HepG2 (cell line): ENCODE results near the gene PPP1R12B. TPM values are rescaled to one million over a fixed set of nuclear protein-coding genes. Genes with fewer than 3 reads are reported as not detected.

Experiments
- GATAD2A ChIP-seq: IDR thresholded peaks from 2 replicates; pipeline ENCODE4 v1.6.1; 2016
- SALL1 ChIP-seq: sonication (generic); formaldehyde crosslinking; IDR thresholded peaks from 2 replicates; pipeline ENCODE4 v1.8.0; 2022; ENCODE audit warnings: mild to moderate bottlenecking, missing genetic modification reagents
- SKI ChIP-seq: fragments of 450-650 bp; IDR thresholded peaks from one replicate; pipeline ENCODE4 v1.6.1; 2018; ENCODE audit warnings: mild to moderate bottlenecking; ENCODE audit not compliant: partially characterized antibody
- TCF7 ChIP-seq: sonication (generic); IDR thresholded peaks from 2 replicates; pipeline ENCODE4 v1.6.1; 2016; ENCODE audit warnings: antibody characterized with exemption, low read depth
- THYN1 ChIP-seq: sonication (generic); formaldehyde crosslinking; IDR thresholded peaks from 2 replicates; pipeline ENCODE4 v1.8.1; 2023; ENCODE audit warnings: low read depth, mild to moderate bottlenecking, moderate library complexity, missing genetic modification reagents, borderline replicate concordance
- polyA plus RNA-seq, 8 experiments: library from polyadenylated mRNA; depleted of rRNA in 3 of 8; stranded (reverse) in 7 of 8; unstranded in 1 of 8; fragments of >200 nt; fragmentation: Illumina TruSeq in 4 of 8; extraction: Trizol in 4 of 8; gene quantifications; 2 replicates each; pipeline versions ENCODE4 v1.2.1 to v1.2.3, GENCODE V29; 2011 to 2016; ENCODE audit warnings: low read depth in 4 of 8, missing spikeins in 1 of 8, mixed read lengths in 1 of 8; ENCODE audit not compliant: insufficient read depth in 1 of 8
- total RNA-seq, 5 experiments: library from RNA; depleted of rRNA; stranded (reverse); fragments of >200 nt; fragmentation: Illumina TruSeq; extraction: Trizol; gene quantifications; 2 replicates each; pipeline ENCODE4 v1.2.3, GENCODE V29; 2016; ENCODE audit warnings: low read depth in 1 of 5
- TF ChIP-seq, protein P1 (sequence below): sonication (generic); formaldehyde crosslinking; conservative IDR thresholded peaks from 2 replicates; pipeline ENCODE4 v1.4.0; 2020; ENCODE audit warnings: mild to moderate bottlenecking, missing genetic modification reagents, moderate library complexity
- TF ChIP-seq, protein P2 (sequence below): sonication (generic); formaldehyde crosslinking; IDR thresholded peaks from 2 replicates; pipeline ENCODE4 v1.4.0; 2020; ENCODE audit warnings: missing genetic modification reagents, borderline replicate concordance
- TF ChIP-seq, protein P3 (sequence below): sonication (generic); formaldehyde crosslinking; IDR thresholded peaks from 2 replicates; pipeline ENCODE4 v1.9.0; 2022; ENCODE audit warnings: low read depth, missing genetic modification reagents
- TF ChIP-seq, protein P4 (sequence below): IDR thresholded peaks from 2 replicates; pipeline ENCODE4 v1.6.1; 2018; ENCODE audit warnings: missing genetic modification reagents, mild to moderate bottlenecking, missing compliant biosample characterization

Gene PPP1R12B
- total and polyA plus RNA-seq, 2 of the 13 experiments (the other 11 are each of a cell fraction or from before 2014, with no cell fraction given), result 12.0 to 13.6 TPM

DNA sequence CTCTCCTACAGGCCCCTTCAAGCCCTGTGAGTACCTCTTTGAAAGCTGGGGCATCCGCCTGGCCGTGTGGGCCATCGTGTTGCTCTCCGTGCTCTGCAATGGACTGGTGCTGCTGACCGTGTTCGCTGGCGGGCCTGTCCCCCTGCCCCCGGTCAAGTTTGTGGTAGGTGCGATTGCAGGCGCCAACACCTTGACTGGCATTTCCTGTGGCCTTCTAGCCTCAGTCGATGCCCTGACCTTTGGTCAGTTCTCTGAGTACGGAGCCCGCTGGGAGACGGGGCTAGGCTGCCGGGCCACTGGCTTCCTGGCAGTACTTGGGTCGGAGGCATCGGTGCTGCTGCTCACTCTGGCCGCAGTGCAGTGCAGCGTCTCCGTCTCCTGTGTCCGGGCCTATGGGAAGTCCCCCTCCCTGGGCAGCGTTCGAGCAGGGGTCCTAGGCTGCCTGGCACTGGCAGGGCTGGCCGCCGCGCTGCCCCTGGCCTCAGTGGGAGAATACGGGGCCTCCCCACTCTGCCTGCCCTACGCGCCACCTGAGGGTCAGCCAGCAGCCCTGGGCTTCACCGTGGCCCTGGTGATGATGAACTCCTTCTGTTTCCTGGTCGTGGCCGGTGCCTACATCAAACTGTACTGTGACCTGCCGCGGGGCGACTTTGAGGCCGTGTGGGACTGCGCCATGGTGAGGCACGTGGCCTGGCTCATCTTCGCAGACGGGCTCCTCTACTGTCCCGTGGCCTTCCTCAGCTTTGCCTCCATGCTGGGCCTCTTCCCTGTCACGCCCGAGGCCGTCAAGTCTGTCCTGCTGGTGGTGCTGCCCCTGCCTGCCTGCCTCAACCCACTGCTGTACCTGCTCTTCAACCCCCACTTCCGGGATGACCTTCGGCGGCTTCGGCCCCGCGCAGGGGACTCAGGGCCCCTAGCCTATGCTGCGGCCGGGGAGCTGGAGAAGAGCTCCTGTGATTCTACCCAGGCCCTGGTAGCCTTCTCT lies 30.3 kb upstream of the PPP1R12B start (continued):
- TF ChIP-seq, protein P1, sequence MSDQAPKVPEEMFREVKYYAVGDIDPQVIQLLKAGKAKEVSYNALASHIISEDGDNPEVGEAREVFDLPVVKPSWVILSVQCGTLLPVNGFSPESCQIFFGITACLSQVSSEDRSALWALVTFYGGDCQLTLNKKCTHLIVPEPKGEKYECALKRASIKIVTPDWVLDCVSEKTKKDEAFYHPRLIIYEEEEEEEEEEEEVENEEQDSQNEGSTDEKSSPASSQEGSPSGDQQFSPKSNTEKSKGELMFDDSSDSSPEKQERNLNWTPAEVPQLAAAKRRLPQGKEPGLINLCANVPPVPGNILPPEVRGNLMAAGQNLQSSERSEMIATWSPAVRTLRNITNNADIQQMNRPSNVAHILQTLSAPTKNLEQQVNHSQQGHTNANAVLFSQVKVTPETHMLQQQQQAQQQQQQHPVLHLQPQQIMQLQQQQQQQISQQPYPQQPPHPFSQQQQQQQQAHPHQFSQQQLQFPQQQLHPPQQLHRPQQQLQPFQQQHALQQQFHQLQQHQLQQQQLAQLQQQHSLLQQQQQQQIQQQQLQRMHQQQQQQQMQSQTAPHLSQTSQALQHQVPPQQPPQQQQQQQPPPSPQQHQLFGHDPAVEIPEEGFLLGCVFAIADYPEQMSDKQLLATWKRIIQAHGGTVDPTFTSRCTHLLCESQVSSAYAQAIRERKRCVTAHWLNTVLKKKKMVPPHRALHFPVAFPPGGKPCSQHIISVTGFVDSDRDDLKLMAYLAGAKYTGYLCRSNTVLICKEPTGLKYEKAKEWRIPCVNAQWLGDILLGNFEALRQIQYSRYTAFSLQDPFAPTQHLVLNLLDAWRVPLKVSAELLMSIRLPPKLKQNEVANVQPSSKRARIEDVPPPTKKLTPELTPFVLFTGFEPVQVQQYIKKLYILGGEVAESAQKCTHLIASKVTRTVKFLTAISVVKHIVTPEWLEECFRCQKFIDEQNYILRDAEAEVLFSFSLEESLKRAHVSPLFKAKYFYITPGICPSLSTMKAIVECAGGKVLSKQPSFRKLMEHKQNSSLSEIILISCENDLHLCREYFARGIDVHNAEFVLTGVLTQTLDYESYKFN (CRISPR knock-in tag), result peak; percentile 72
- peak; percentile 22 for TF ChIP-seq SKI
- TF ChIP-seq, protein P2, sequence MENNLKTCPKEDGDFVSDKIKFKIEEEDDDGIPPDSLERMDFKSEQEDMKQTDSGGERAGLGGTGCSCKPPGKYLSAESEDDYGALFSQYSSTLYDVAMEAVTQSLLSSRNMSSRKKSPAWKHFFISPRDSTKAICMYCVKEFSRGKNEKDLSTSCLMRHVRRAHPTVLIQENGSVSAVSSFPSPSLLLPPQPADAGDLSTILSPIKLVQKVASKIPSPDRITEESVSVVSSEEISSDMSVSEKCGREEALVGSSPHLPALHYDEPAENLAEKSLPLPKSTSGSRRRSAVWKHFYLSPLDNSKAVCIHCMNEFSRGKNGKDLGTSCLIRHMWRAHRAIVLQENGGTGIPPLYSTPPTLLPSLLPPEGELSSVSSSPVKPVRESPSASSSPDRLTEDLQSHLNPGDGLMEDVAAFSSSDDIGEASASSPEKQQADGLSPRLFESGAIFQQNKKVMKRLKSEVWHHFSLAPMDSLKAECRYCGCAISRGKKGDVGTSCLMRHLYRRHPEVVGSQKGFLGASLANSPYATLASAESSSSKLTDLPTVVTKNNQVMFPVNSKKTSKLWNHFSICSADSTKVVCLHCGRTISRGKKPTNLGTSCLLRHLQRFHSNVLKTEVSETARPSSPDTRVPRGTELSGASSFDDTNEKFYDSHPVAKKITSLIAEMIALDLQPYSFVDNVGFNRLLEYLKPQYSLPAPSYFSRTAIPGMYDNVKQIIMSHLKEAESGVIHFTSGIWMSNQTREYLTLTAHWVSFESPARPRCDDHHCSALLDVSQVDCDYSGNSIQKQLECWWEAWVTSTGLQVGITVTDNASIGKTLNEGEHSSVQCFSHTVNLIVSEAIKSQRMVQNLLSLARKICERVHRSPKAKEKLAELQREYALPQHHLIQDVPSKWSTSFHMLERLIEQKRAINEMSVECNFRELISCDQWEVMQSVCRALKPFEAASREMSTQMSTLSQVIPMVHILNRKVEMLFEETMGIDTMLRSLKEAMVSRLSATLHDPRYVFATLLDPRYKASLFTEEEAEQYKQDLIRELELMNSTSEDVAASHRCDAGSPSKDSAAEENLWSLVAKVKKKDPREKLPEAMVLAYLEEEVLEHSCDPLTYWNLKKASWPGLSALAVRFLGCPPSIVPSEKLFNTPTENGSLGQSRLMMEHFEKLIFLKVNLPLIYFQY (CRISPR knock-in tag), result peak; percentile 82; the same call in 1 of the 2 replicates
- peak; percentile 56 for TF ChIP-seq GATAD2A (CRISPR knock-in tag)
- TF ChIP-seq TCF7, result no peak
- no peak for TF ChIP-seq THYN1 (CRISPR knock-in tag)
- TF ChIP-seq, protein P3, sequence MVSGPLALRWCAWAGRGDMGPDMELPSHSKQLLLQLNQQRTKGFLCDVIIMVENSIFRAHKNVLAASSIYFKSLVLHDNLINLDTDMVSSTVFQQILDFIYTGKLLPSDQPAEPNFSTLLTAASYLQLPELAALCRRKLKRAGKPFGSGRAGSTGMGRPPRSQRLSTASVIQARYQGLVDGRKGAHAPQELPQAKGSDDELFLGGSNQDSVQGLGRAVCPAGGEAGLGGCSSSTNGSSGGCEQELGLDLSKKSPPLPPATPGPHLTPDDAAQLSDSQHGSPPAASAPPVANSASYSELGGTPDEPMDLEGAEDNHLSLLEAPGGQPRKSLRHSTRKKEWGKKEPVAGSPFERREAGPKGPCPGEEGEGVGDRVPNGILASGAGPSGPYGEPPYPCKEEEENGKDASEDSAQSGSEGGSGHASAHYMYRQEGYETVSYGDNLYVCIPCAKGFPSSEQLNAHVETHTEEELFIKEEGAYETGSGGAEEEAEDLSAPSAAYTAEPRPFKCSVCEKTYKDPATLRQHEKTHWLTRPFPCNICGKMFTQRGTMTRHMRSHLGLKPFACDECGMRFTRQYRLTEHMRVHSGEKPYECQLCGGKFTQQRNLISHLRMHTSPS (CRISPR knock-in tag), result peak; percentile 93
- TF ChIP-seq SALL1, result peak; percentile 41; the same call in 1 of the 2 replicates
- TF ChIP-seq, protein P4, sequence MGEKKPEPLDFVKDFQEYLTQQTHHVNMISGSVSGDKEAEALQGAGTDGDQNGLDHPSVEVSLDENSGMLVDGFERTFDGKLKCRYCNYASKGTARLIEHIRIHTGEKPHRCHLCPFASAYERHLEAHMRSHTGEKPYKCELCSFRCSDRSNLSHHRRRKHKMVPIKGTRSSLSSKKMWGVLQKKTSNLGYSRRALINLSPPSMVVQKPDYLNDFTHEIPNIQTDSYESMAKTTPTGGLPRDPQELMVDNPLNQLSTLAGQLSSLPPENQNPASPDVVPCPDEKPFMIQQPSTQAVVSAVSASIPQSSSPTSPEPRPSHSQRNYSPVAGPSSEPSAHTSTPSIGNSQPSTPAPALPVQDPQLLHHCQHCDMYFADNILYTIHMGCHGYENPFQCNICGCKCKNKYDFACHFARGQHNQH, result peak; percentile 42; the same call in 1 of the 2 replicates
